GM21786 (cell line): ENCODE results near the gene MOSPD2.

ENCODE experiments used
- ATAC-seq: cut with Tn5 transposase; IDR thresholded peaks from one replicate; pipeline ENCODE4 v1.9.1; 2021; ENCODE audit not compliant: unreplicated experiment

MOSPD2 gene

GRCh38 chrX:14872851-14873675 is at the start of gene MOSPD2, which contains the start of gene FANCB:
Gene MOSPD2 (plus strand): TSS chrX:14873421. CDS start chrX:14873529, 108 bp downstream.
Gene FANCB (minus strand): TSS chrX:14873069. CDS start chrX:14865510, 7,559 bp downstream.
- ATAC-seq: peak; percentile 93

GRCh38 chrX:14825851-14826250 is 47.4 kb upstream of the MOSPD2 start:
- ATAC-seq: no peak

- no peak for ATAC-seq
Observed at GRCh38 chrX:14826319-14826718, 46.9 kb upstream of the MOSPD2 start.

- ATAC-seq: no peak
Observed at GRCh38 chrX:14829643-14830042, 43.6 kb upstream of the MOSPD2 start.

- no peak for ATAC-seq
Observed at GRCh38 chrX:14832151-14832550, 41.1 kb upstream of the MOSPD2 start.

- no peak for ATAC-seq
Observed at GRCh38 chrX:14832586-14832985, 40.6 kb upstream of the MOSPD2 start.

GRCh38 chrX:14837155-14837554 is 36.1 kb upstream of the MOSPD2 start:
- ATAC-seq: no peak

GRCh38 chrX:14843666-14844065 is 29.6 kb upstream of the MOSPD2 start:
- no peak for ATAC-seq

- ATAC-seq: no peak
Observed at GRCh38 chrX:14851526-14851925, 21.7 kb upstream of the MOSPD2 start.

- ATAC-seq: no peak
Observed at GRCh38 chrX:14864631-14865030, 8.6 kb upstream of the MOSPD2 start.

- no peak for ATAC-seq
Observed at GRCh38 chrX:14865201-14865600, 8.0 kb upstream of the MOSPD2 start.

GRCh38 chrX:14871767-14872166 is 1.5 kb upstream of the MOSPD2 start:
- ATAC-seq: no peak

- ATAC-seq: no peak
Observed at GRCh38 chrX:14872355-14872754, 866 bp upstream of the MOSPD2 start.

- ATAC-seq: no peak
Observed at GRCh38 chrX:14873676-14874049, 442 bp downstream of the MOSPD2 start.

- ATAC-seq: no peak
Observed at GRCh38 chrX:14875624-14876023, 2.4 kb downstream of the MOSPD2 start.

GRCh38 chrX:14883826-14884225 is 10.6 kb downstream of the MOSPD2 start:
- no peak for ATAC-seq

GRCh38 chrX:14884714-14885113 is 11.5 kb downstream of the MOSPD2 start:
- no peak for ATAC-seq

GRCh38 chrX:14886252-14886651 is 13.0 kb downstream of the MOSPD2 start:
- ATAC-seq: no peak

GRCh38 chrX:14896273-14896672 is 23.1 kb downstream of the MOSPD2 start:
- ATAC-seq: peak; percentile 51

- ATAC-seq: no peak
Observed at GRCh38 chrX:14897042-14897441, 23.8 kb downstream of the MOSPD2 start.

- ATAC-seq: peak; percentile 70
Observed at GRCh38 chrX:14899607-14900006, 26.4 kb downstream of the MOSPD2 start.

GRCh38 chrX:14902537-14902936 is 29.3 kb downstream of the MOSPD2 start:
- no peak for ATAC-seq

- ATAC-seq: no peak
Observed at GRCh38 chrX:14903891-14904290, 30.7 kb downstream of the MOSPD2 start.
